HG03196 (cell line): ENCODE data around the gene HIC1.
A peak's percentile ranks its signal among the peaks of the same experiment; 100 is the strongest.

Experiments used
- ATAC-seq: cut with Tn5 transposase; IDR thresholded peaks from one replicate; pipeline ENCODE4 v1.9.1; 2021; ENCODE audit not compliant: unreplicated experiment

Gene HIC1

DNA sequence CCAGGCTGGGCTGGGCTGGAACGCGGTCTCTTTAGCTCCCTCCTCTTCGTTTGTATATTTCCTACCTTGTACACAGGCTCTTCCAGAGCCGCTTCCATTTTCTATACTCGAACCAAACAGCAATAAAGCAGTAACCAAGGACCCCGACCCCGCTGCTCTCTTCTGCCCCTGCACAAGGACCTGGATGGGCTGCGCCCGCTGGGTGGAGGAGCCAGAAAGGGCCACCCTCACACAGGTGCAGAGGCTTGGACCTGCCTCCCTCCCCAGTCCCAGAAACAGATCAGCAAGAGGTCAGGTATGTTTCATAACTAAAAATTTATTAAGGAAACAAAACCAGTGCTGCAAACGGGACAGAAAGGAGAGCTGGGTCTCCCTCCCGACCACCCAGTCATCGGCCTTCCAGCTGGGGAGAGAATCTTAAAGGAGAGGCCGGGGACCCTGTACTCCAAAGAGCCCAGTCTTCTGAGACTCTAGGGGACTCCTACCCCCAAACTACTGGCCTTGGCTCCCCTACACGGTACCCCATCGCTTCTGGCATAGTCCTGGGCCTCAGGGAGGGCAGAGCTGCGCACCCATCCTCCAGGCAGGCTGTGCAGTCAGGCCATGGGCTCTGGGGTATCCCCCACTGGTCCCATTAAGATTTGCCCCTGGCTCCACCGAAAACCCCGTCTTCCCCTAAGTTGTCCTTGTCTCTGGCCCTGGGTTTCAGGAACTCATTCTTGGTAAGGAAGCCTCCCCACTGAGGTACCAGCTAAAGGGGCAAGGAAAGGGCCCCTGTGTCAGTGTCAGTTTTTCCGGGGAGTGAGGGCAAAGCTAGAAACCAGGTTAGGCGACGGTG, 4.9 kb downstream of the HIC1 start:
- ATAC-seq, result no peak

DNA sequence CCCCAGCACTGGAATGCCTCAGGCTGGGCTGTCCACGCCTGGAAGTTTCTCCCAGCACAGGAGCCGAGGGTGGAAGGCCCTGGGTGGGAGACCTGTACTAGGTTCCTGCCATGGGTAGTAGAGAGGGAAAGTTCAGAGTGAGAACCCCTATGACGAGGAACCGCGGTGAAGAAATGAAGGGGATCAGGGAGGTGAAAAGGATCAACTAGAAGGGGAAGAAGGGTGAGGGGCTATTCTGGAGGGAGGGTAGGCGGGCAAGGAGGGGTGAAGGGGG, 5.4 kb downstream of the HIC1 start:
- no peak for ATAC-seq

DNA sequence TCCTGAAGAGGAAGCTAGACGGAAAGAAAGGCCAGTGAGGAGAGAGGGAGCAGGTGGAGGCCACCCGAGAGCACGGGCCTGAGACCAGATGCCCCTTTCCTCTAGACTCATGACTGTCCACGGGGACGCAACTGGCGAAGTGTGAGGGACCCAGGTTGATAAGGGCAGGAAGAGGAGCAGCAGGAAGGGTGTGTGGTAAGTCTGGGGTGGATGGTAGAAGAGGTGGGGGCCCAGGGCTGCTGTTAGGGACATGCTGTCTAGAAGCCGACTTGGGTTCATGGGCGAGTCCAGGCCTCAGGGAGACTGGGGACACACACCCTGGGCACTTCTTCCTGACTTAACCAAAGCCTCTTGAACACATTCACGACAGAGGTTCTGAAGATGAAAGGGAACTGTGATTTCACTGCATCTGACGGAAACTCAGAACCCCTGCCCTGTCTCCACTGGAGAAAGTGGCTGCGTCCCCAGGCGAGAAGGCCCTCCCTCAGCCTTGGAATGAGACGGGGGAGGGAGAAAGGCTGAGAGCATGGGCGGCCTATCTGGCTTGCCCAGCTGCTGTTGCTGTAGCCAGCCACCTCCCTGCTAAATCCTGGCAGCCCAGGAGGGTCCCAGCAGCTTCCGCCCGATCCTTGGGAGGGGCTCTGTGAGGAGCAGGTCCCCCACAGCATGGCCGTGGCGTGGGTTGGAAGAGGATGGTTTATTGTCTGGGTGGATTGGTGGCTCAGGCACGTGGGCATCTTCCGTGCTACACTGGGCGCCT, 6.0 kb downstream of the HIC1 start:
- no peak for ATAC-seq

DNA sequence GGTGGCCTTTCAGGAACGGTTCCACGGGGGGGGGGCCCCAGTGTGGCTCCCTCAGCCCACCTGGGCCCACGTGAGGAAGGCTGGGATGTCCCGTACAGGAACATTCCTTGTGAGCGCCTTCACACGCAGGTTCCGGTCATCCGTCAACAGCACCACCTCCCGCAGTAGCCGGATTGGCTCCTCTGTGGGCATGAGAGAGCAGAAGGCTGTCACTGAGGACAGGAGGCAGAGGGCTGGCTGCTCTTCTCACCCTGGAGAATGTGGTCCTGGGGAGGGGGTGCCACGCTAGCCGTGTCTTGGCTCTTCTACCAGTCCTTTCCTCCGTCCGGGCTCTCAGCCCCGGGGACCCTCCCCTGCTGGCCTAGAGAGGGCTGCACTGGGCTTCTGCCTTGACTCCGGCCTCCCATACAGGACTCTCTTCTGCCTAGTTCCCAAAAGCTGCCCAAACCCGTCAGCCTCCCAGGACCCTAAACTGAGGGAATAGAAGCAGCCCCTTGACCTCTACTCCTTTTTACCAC, 6.6 kb downstream of the HIC1 start:
- ATAC-seq, result no peak

DNA sequence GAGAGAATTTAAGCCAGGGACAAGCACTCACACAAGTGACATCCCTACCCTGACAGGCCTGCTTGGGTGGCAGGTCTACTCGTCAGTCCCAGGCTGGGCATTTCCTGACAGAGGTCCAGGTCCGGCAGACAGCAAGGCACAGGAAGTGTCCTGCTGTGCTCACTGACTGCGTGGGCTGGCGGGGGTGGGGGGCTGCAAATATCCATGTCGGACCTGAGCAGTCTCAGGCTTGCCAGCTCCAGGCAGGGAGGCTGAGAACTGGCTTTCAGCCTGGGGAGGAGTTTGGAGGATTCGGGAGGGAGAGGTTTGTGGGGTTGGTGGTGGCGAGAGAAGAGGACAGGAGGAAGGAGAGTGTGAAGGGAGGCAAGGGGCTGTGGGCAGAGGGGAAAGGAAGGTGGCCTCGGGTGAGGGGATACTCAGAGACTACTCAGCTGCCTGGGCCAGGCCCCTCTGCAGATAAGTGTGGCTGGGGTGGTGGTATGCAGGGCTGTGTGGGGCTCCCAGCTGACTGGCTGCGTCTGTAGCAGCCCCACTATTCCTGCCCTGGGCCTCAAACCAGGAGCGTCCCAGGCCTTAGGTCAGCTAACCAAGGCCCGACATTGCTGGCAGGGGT, 7.8 kb downstream of the HIC1 start:
- ATAC-seq, result no peak

DNA sequence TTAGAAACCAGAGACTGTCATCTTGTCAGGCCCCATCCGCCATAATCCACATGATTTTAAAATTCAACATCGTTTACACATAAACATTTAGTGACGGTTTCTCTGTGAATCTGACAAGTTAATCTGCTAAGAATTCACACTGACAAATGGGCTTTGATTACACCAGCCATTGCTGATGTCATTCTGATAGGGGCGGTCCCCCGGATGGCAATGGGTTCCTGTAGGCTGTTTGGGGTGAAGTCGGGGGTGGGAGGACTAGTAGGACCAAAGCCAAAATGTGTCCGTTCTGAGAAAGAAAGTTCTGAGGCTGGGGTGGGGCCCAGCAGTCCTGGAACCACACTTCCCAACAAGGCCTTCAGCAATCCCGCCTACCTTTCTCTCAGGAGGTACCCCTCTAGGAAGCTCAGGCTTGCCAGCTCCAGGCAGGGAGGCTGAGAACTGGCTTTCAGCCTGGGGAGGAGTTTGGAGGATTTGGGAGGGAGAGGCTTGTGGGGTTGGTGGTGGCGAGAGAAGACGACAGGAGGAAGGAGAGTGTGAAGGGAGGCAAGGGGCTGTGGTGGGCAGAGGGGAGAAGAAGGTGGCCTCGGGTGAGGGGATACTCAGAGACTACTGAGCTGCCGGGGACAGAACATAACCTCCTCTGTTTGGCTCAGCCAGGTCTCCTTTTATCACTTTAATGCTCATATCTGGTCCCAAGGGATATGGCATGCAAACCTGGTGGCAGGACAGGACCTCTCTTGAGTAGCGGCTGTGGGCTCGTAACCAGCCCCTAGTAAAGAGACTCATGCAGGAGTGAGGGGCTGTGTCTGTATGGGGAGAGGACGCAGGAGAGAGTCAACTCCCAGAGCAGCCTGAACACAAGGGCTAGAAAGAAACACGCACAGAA, 8.6 kb downstream of the HIC1 start:
- no peak for ATAC-seq

DNA sequence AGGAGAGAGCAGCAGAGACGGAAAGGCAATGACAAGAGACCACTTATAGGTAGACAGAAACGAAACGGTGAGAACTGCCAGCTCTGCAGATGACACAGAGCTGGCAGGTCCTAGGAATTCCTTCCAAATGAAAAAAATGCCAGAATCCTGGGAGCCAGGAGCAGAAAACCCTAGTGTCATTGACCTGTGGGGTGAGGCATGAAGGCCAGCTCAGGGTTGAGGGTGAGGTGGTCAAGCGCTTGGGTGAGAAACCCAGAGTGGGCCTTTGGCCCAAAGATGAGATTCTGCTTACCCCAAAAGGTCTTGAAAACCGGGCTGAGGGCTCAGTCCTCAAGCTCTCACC, 9.2 kb downstream of the HIC1 start:
- no peak for ATAC-seq

DNA sequence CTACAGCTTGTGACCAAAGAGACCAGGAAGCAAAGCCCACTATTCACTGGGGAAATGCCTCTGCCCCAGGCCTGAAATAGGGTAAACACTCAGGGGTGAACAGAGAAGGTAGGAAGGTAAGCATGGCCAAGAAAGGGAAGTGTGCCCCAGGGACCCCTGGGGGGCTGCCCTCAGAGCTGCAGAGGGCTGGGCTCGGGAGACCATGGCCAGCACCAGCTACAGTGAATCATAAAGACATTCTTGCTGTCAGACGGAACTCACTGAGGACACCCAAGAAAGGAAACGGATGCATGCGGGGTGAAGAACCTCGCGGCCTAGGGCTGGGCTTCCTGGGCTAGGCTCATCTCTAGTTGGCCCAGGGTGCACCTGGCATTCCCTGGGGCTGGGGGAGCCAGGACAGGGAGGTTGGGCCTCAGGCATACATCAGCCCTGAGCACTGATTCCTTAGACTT, 9.6 kb downstream of the HIC1 start:
- no peak for ATAC-seq

DNA sequence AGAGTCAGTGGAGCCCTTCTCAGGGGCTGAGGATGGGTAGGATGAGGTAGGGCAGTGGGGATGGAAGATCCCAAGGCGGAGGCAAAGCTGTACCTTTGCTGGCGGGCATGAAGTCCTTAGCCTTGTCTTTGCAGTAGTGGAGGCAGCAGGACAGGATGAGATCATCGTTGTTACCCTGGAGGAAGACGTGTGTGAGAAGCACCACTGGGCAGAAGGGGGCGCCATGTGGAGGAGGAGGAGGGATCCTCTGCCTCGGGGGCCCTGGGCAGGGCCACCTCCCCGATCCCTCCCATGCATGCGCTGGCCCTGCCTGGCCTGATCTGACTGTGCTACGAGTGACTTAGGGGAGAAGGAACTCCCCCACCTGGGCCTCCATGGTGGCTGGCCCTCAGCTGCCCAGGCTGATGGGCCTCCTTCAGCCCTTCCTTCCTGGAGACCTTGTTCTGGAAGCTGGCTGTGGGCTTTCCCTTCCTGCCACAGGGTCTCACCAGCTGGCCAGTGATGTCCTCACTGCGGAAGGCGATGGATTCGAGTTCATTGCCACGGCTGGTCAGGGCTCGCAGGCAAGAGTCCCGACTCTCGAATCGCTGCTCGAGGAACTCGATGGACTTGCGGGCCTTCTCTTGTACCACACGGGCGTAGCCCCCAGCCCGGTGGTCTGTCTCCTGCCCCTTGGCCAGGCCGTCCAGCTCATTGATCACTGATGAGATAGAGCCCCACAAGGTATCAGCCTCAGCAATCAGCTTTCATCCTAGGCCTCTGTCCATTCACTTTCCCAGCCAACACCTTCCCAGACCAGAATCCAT, 10.3 kb downstream of the HIC1 start:
- no peak for ATAC-seq

DNA sequence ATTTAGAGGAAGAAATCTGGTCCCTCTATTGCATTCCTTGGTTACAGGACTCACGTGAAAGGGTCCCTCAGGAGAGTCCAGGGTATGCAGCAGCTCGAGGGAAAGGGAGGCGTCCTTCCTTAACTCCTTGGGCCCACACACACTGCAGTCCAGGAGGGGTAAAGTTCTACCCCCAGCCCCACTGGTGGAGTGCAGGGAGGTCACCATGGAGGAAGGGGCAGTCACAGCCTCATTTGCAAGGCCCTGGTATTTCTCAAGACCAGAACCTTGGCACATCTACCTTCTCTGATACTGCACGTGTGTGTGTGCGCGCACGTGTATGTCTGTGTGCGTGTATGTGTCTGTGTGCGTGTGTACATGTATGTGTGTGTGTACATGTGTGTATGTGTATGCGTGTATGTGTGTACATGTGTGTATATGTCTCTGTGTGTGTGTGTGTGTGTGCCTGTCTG, 11.1 kb downstream of the HIC1 start:
- ATAC-seq, result no peak

DNA sequence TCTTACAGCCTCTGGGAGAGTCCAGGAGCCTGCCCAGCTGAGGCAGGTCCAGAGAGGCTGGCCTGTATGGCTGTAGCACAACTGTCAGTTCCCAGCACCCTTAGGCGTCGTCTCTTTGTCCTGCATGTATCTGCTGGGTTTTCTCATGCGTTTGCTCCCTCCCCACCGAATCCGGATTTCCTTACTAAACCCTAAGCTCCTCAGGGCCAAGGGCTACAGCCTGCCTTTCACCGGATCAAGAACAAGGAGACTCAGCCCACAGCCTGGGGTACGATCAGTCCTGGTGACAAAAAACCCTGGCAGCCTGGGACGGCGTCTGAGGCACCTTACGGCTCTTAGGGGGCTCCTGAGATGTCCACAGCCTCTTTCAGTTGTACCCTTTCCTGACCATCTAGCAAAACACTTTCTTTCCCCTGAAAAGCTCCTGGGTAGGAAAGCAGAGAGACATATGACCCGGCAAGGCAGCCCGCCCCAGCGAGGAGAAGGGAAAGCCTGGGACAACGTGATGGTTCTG, 12.2 kb downstream of the HIC1 start:
- ATAC-seq, result no peak

DNA sequence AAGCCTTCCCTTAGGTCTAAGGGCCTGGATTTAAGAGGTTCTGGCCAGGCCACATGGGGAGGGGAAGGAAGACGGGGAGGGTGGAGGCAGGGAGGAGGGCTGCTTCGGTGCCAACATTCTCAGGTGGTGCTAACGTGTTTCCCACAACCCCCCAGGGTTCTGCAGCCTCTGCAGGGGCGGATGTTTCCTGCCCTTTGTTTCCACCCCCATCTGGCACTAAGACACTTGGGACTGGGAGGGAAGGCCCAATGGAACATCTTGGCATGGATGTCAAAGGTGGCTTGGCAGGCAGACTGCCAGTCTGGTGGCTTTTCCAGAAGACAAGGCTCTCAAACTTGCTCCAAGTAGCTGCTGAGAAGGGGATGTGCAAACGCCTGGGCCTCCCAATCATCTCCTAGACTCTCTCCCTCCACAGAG, 12.7 kb downstream of the HIC1 start:
- ATAC-seq, result no peak

DNA sequence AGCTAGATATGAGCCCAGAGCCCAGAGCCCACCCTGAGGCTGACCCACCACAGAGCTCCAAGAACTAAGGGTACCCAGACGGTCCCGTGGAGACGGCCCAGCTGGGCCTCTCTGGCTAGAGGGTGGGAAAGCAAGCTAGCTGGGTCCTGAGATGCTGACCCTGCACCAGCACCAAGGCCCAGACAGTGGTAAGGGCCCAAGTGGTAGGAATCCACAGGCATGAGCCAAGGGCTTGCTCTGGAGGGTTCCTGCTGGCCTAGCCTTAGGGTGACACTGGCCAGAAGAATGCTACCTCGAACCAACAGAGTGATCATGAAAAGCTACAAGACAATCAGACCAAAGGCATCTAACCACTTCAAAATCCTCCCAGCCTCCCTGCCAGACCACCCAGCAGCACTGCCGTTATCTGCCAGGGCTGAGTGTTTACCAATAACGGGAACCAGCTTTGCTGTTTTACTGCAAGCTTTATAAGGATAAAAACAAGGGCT, 13.2 kb downstream of the HIC1 start:
- no peak for ATAC-seq

DNA sequence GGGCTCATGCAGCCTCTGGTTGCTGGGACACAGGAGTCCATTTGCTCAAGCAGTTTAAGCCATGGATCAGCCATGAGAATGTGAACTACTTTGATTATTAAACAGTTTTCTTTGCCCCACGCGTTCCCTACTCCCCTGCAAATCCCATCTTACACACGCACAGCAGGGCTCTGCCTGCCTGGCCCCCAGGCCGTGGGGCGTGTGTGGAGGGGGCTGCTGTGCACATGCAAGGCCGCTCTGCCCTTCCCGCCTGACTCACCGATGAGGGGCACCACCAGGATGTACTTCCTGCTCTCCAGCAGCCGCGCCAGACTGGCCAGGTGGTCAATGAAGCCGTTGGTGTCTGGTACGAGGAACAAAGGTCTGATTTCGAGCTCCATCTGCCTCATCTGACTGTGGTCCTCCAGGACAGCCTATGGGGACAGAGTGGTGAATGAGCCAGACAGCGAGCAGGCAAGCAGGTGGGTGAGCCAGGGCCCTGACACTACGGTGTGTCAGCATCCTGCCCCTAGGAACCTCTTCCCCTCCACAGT, 13.7 kb downstream of the HIC1 start:
- ATAC-seq, result no peak

DNA sequence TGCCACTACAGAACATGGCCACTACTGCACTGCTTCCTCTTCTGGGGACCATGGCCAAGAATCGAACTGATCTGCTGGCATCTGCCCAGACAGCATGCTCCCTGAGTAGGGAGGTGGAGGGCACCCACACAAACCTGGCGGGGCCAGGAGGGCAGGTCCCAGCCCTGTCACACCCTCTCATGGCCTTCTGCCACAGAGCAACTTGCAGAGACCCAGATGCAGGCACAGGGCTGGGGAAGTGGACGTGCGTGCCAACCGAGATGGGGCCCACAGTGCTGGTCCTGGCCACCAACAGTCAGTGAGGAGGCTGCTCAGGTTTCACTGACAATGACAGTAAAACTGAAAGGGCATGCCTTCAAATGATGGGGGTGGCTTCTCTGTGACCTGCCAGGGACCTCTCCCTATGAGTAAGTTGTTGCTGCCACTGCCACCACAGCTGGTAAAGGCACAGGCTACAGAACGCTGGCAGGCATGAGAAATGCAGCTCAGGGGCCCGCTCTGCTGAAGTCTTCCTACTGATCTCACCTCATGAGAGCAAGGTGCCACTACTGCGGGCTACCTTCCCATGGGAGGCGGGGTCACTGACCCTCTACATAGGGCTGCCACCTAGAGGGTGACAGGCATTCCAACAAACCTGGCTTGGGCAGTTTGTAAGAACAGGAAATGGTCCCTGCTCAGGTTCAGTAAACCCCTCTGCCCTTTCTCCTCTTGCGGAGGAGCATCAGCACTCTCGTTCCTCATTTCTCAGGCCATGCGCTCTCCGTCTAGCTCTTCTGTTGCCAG, 15.5 kb downstream of the HIC1 start:
- peak; percentile 83 for ATAC-seq

DNA sequence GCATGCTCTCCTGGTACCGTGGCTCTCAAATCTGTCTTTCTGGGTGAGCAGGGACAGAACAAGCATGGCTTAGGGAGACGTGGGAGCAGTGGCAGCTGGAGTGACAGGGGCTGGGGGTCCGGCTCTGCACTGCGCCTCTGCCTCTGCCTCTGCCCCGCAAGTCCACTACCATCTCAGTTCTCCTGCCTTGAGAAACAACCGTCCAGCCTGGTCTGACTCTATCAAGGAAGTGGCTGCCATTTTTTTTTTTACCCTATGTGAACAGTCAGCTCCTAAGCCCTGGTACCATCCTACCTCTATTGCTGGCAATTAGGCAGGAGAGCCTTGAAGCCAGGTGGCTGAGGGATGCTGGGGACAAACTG, 16.1 kb downstream of the HIC1 start:
- ATAC-seq, result no peak

DNA sequence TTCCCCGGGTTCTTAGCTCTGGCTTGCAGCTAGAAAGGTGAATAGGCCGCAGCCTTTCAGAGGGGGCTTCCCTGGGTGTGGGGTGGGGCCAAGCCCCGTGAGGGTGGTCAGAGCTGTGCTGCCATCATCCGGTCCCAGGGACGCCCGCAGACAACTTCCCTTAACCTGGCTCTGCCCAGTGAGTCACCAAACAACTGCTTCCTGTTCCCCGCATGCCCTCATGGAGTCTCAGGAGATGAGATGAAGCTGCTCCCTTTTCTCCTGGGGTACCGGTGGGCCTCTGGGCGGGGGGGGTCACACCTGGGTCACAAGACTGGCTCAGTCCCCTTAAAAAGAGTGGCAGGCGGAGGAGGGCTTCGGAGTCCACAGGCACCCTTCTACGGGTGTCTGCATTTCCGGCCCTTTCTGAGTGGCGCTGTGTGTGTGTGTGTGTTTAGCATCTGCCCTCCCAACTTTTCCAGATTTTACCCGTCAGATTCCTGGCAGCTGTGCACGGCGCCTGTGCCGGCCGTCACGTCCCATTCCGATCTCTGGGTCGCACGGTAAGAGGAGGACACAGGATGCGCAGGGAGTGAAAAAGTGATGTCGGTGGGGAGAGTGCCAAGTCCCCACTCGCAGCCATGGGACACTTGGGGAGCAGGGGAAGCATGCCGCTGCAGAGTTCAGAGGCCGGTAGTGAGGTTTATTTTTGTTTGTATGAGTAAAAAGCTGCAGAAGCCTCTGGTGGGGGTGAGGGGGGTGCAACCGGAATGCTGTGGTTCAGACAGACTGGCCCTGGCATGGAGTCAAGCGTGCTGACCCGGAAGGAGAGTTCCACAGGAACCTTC, 16.8 kb downstream of the HIC1 start:
- no peak for ATAC-seq

DNA sequence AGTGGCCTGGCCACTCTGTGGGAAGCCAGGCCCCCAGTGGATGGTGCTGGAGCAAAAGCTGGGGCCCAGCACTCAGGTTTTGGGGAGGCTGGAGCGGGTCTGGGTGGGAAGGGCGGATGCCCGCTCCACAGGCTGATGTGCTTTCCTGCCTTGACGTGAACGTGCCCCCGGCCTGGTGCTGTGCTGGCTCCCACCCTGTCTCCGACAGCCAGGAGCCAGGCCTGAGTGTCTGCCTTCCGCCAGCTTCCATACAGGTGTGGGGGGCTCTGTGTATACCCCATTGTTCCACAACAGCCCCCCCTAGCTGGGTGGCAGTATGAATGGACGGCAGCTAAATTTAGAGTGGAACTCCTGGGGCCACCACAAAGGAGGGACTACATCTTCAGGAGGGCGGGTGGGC, 20.0 kb downstream of the HIC1 start:
- ATAC-seq, result no peak
